GM23248 (cell line): Measurements from ENCODE around the gene METTL9. TPM values are rescaled to one million over a fixed set of nuclear protein-coding genes. Genes with fewer than 3 reads are reported as not detected.
"Not testable (repeated sequence)": the region's sequence is repeated elsewhere in the genome, so short reads cannot be mapped to it uniquely, and the experiment has no call there.

Experiments
- DNase-seq: peaks from one replicate; pipeline ENCODE4 v3.0.0-alpha.2; 2015
- H2AFZ ChIP-seq: fragments of 200-600 bp; sonication (generic); 2 replicates; pipeline ENCODE4 v1.6.1; 2016; ENCODE audit warnings: antibody characterized with exemption
- H3F3A ChIP-seq: fragments of 200-600 bp; sonication (generic); 2 replicates; pipeline ENCODE4 v1.6.1; 2016; ENCODE audit warnings: mild to moderate bottlenecking, antibody characterized with exemption, mixed run types; ENCODE audit not compliant: insufficient read depth
- H3K27ac ChIP-seq: fragments of 200-600 bp; sonication (generic); 2 replicates; pipeline ENCODE4 v1.5.1; 2016; ENCODE audit warnings: mild to moderate bottlenecking
- H3K27me3 ChIP-seq: fragments of 200-600 bp; sonication (generic); replicated peaks from 2 replicates; pipeline ENCODE4 v1.6.1; 2016; ENCODE audit warnings: mild to moderate bottlenecking; ENCODE audit not compliant: insufficient read depth
- H3K36me3 ChIP-seq: fragments of 200-600 bp; sonication (generic); 2 replicates; pipeline ENCODE4 v1.6.1; 2016; ENCODE audit warnings: low read depth, mild to moderate bottlenecking
- H3K4me1 ChIP-seq: fragments of 200-600 bp; sonication (generic); 2 replicates; pipeline ENCODE4 v1.6.1; 2016; ENCODE audit warnings: mild to moderate bottlenecking; ENCODE audit not compliant: insufficient read depth
- H3K4me2 ChIP-seq: fragments of 200-600 bp; sonication (generic); one replicate; pipeline ENCODE4 v1.6.1; 2016; ENCODE audit warnings: mild to moderate bottlenecking; ENCODE audit not compliant: unreplicated experiment
- H3K4me3 ChIP-seq: fragments of 200-600 bp; sonication (generic); 2 replicates; pipeline ENCODE4 v1.5.1; 2016; ENCODE audit warnings: mild to moderate bottlenecking
- H3K79me2 ChIP-seq: fragments of 200-600 bp; sonication (generic); 2 replicates; pipeline ENCODE4 v1.6.1; 2016; ENCODE audit warnings: mild to moderate bottlenecking; ENCODE audit not compliant: insufficient read depth
- H3K9ac ChIP-seq: fragments of 200-600 bp; sonication (generic); 2 replicates; pipeline ENCODE4 v1.6.1; 2016; ENCODE audit warnings: mild to moderate bottlenecking
- H3K9me2 ChIP-seq: fragments of 200-600 bp; sonication (generic); 2 replicates; pipeline ENCODE4 v1.6.1; 2016; ENCODE audit warnings: mixed run types, mild to moderate bottlenecking, moderate library complexity; ENCODE audit not compliant: insufficient read depth
- H3K9me3 ChIP-seq: fragments of 200-600 bp; sonication (generic); one replicate; pipeline ENCODE4 v1.6.1; 2017; ENCODE audit warnings: low read depth
- H4K20me1 ChIP-seq: fragments of 200-600 bp; sonication (generic); 2 replicates; pipeline ENCODE4 v1.6.0; 2016; ENCODE audit not compliant: insufficient read depth
- EZH2 ChIP-seq: fragments of 200-600 bp; sonication (generic); IDR thresholded peaks from 2 replicates; pipeline ENCODE4 v1.6.1; 2018; ENCODE audit warnings: antibody characterized with exemption, mild to moderate bottlenecking; ENCODE audit not compliant: insufficient read depth, poor library complexity, severe bottlenecking
- EZH2phosphoT487 ChIP-seq: fragments of 200-600 bp; sonication (generic); IDR thresholded peaks from 2 replicates; pipeline ENCODE4 v1.6.1; 2018; ENCODE audit warnings: antibody characterized with exemption, moderate library complexity, mild to moderate bottlenecking, low read depth; ENCODE audit not compliant: insufficient read depth
- WGBS, 2 experiments: methylation state at CpG; one replicate each; pipeline ENCODE4 v1.1.6; 2015 to 2017; ENCODE audit warnings: low lambda C conversion rate in 2 of 2, low coverage in 1 of 2; ENCODE audit errors: missing lambda C conversion rate in 2 of 2; 5-methylcytosine and 5-hydroxymethylcytosine counted together
- in situ Hi-C: fragments of 300-500 bp; cut with MboI; formaldehyde crosslinking; loops from 2 replicates; pipeline ENCODE4 v1.15.0; 2020
- polyA plus RNA-seq: library from polyadenylated mRNA; unstranded; fragments of >200 nt; fragmentation: Nextera tagmentation; extraction: Ambion mirVana; gene quantifications from 2 replicates; pipeline ENCODE4 v1.2.1, GENCODE V29; 2016
- total RNA-seq: library from RNA; depleted of rRNA; stranded (reverse); fragments of >200 nt; shearing (Covaris generic); gene quantifications from 2 replicates; pipeline ENCODE4 v1.2.3, GENCODE V29; 2014

The METTL9 gene
- total and polyA plus RNA-seq, 2 experiments from 2014 or later: 273 to 326 TPM

- Histone ChIP-seq H3K4me1 (peaks cover 8% of the 10 kb centered on the region; the same call in 1 of the 2 replicates), H3K9ac (peak overlapping the region; percentile 71), H3K36me3 (no peaks in the 10 kb centered on the region), H3K9me3 (no peaks in the 10 kb centered on the region), H4K20me1 (no peaks in the 10 kb centered on the region), H3K27me3 (no peaks in the 10 kb centered on the region), H3K4me2 (peak overlapping the region; percentile 63), H3F3A (peaks cover 4% of the 10 kb centered on the region; the same call in 1 of the 2 replicates), H3K4me3 (peak overlapping the region; percentile 24; the same call in 1 of the 2 replicates), H3K9me2 (no peaks in the 10 kb centered on the region), H2AFZ (peak overlapping the region; percentile 87), H3K27ac (no peak overlapping the region), H3K79me2 (no peaks in the 10 kb centered on the region)
- in situ Hi-C loops: no loop called here
- peak; percentile 96 for DNase-seq
- no peak for TF ChIP-seq EZH2phosphoT487
- no peak for TF ChIP-seq EZH2
- whole genome bisulfite sequencing, 2 experiments: 34% methylated on average over 41 of the region's 41 CpGs
Observed at GRCh38 chr16:21554795-21555585, 44.4 kb upstream of the METTL9 start.

DNA sequence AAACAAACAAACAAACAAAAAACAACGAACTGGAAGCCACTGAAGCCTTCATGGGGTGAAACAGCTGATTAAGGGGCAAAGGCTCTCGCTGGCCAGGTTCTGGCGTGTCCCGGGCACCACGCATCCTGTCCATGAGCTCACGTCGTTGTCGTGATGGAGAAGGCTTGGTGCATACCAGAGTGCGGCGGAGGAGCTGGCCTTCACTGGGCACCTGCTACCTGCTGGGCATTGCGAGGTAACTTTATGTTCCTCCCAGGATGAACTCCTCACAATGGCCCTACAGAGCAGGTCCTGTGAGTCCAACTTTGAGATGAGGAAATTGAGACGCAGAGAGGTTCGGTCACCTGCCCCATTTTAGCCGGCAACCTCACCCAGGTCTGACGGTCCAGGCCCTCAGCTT is 43.8 kb upstream of the METTL9 start:
- H3K4me2 ChIP-seq, H3K9ac ChIP-seq, H2AFZ ChIP-seq, H3F3A ChIP-seq, in situ Hi-C loops, H3K36me3 ChIP-seq, H3K9me3 ChIP-seq, H3K9me2 ChIP-seq, H3K4me1 ChIP-seq, H3K27ac ChIP-seq, DNase-seq, H3K27me3 ChIP-seq, H3K4me3 ChIP-seq, H3K79me2 ChIP-seq, H4K20me1 ChIP-seq: not testable (repeated sequence)
- WGBS, 2 experiments: 86 to 87% methylated on average over 15 of the region's 15 CpGs

GRCh38 chr16:21556026-21556595 is 43.3 kb upstream of the METTL9 start:
- H2AFZ ChIP-seq, H3K9me2 ChIP-seq, DNase-seq, H3K27me3 ChIP-seq, H3K9me3 ChIP-seq, H3K4me3 ChIP-seq, in situ Hi-C loops, H3K79me2 ChIP-seq, H4K20me1 ChIP-seq, H3K27ac ChIP-seq, H3F3A ChIP-seq, H3K4me1 ChIP-seq, H3K36me3 ChIP-seq: not testable (repeated sequence)
- WGBS, 2 experiments: 92 to 99% methylated on average over 4 of the region's 4 CpGs
- peak overlapping the region; percentile 67 for H3K4me2 ChIP-seq
- H3K9ac ChIP-seq: peak overlapping the region; percentile 22; the same call in 1 of the 2 replicates

GRCh38 chr16:21556651-21557241 is 42.6 kb upstream of the METTL9 start:
- Histone ChIP-seq H2AFZ (peak overlapping the region; percentile 64), H3K4me3 (peak overlapping the region; percentile 39), H3K9ac (peak overlapping the region; percentile 45; the same call in 1 of the 2 replicates), H3K4me2 (peak overlapping the region; percentile 67)
- 2 to 4% methylated on average over 24 to 25 of the region's 25 CpGs for WGBS, 2 experiments
- H3K9me2 ChIP-seq, H3K27ac ChIP-seq, H3K36me3 ChIP-seq, H3K4me1 ChIP-seq, H3K79me2 ChIP-seq, H3K9me3 ChIP-seq, H3F3A ChIP-seq, H3K27me3 ChIP-seq, H4K20me1 ChIP-seq, in situ Hi-C loops: not testable (repeated sequence)
- DNase-seq: peak; percentile 99
